Esophagus muscularis mucosa (tissue), 4 donors: ENCODE results near the gene DOCK11. TPM values are rescaled to one million over a fixed set of nuclear protein-coding genes. Genes with fewer than 3 reads are reported as not detected.
A peak's percentile ranks its signal among the peaks of the same experiment; 100 is the strongest.
"Not testable (repeated sequence)": the region's sequence is repeated elsewhere in the genome, so short reads cannot be mapped to it uniquely, and the experiment has no call there.

Experiments
- DNase-seq: peaks from one replicate; pipeline ENCODE4 v3.0.0-alpha.2; 2017; ENCODE audit errors: extremely low spot score
- H3K27ac ChIP-seq, 4 donors: fragments of 200-600 bp; sonication (generic); replicated peaks in 1 of 4; 1 replicate in 3 of 4; 2 replicates in 1 of 4; pipeline ENCODE4 v1.5.1; 2016 to 2019; ENCODE audit warnings: mild to moderate bottlenecking in 1 of 4
- H3K27me3 ChIP-seq, 4 donors: fragments of 200-600 bp; sonication (generic); one replicate each; pipeline versions ENCODE4 v1.5.1 to v1.6.0; 2016 to 2019
- H3K36me3 ChIP-seq, 4 donors: fragments of 200-600 bp; sonication (generic); one replicate each; pipeline ENCODE4 v1.5.1; 2016 to 2019
- H3K4me1 ChIP-seq, 4 donors: fragments of 200-600 bp; sonication (generic); one replicate each; pipeline ENCODE4 v1.5.1; 2016 to 2019
- H3K4me3 ChIP-seq, 4 donors: fragments of 200-600 bp; sonication (generic); 1 replicate in 2 of 4; 2 replicates in 2 of 4; pipeline ENCODE4 v1.5.1; 2016 to 2019; ENCODE audit warnings: mild to moderate bottlenecking in 4 of 4, moderate library complexity in 1 of 4
- H3K9me3 ChIP-seq, 4 donors: fragments of 200-600 bp; sonication (generic); 1 replicate in 3 of 4; 2 replicates in 1 of 4; pipeline ENCODE4 v1.5.1; 2016 to 2019
- CTCF ChIP-seq, 3 experiments: fragments of 200-600 bp in 2 of 3; fragments of 450-650 bp in 1 of 3; sonication (generic) in 2 of 3; IDR thresholded peaks; one replicate each; pipeline ENCODE4 v1.5.1; 2017 to 2019; ENCODE audit warnings: antibody characterized with exemption in 3 of 3, mild to moderate bottlenecking in 2 of 3, moderate library complexity in 1 of 3
- EP300 ChIP-seq: sonication (generic); formaldehyde crosslinking; IDR thresholded peaks from one replicate; pipeline ENCODE4 v1.6.1; 2017; ENCODE audit warnings: antibody characterized with exemption
- POLR2A ChIP-seq: fragments of 450-650 bp; IDR thresholded peaks from one replicate; pipeline ENCODE4 v1.6.1; 2017; ENCODE audit warnings: antibody characterized with exemption, moderate library complexity, mild to moderate bottlenecking, low read depth
- POLR2AphosphoS5 ChIP-seq, 2 donors: sonication (generic); formaldehyde crosslinking; IDR thresholded peaks; one replicate each; pipeline ENCODE4 v1.6.1; 2017; ENCODE audit warnings: antibody characterized with exemption in 2 of 2
- WGBS: methylation state at CpG from one replicate; pipeline ENCODE4 v1.1.5; 2018; 5-methylcytosine and 5-hydroxymethylcytosine counted together
- intact Hi-C: fragments of 100-400 bp; cut with DNase I; formaldehyde crosslinking; loops from one replicate; pipeline ENCODE4 v1.15.1; 2023
- total RNA-seq, 4 donors: library from RNA; depleted of rRNA; stranded (reverse); fragments of >200 nt; gene quantifications; one replicate each; pipeline versions ENCODE4 v1.1.0 to v1.2.1, GENCODE V29; 2016

Gene DOCK11
- total RNA-seq, 4 donors from 2014 or later, result 62.0 to 103 (median 64.7) TPM

GRCh38 chrX:118726887-118727685 is 231.5 kb downstream of the DOCK11 start, which contains the start of gene IL13RA1:
IL13RA1 (plus strand) TSS chrX:118727606; CDS start chrX:118727639, 33 bp downstream.
- Histone ChIP-seq H3K9me3 (no peaks in the 10 kb centered on the region), H3K36me3 (no peaks in the 10 kb centered on the region), H3K4me1 (peaks cover 2 to 64% (median 55%) of the 10 kb centered on the region in 4 donors), H3K27me3 (no peaks in the 10 kb centered on the region), H3K27ac (peak within 1 kb of the TSS; percentile 92 to 98 (median 96)), H3K4me3 (peak within 1 kb of the TSS; percentile 71 to 85 (median 75))
- DNase-seq, result peak; percentile 92
- WGBS, result 34% methylated on average over 30 of the region's 56 CpGs
- intact Hi-C loops, result no loop called here
- no peak for TF ChIP-seq EP300
- peak in 1 of 3 experiments; percentile 5 for TF ChIP-seq CTCF (IDR thresholded peaks at IDR 0.05)
- peak; percentile 58 to 62 for TF ChIP-seq POLR2AphosphoS5 (IDR thresholded peaks at IDR 0.05)
- no peak for TF ChIP-seq POLR2A

GRCh38 chrX:118727686-118728339 is 232.2 kb downstream of the DOCK11 start:
- WGBS, result 57% methylated on average over 49 of the region's 73 CpGs
- intact Hi-C loops, result no loop called here
- TF ChIP-seq POLR2AphosphoS5 (IDR thresholded peaks at IDR 0.05) (peak; percentile 46 to 61), POLR2A (no peak)

GRCh38 chrX:118729042-118729652 is 233.5 kb downstream of the DOCK11 start:
- TF ChIP-seq POLR2A (no peak), CTCF (IDR thresholded peaks at IDR 0.05) (no peak), EP300 (no peak), POLR2AphosphoS5 (IDR thresholded peaks at IDR 0.05) (no peak)
- no peak for DNase-seq
- Histone ChIP-seq H3K9me3 (no peaks in the 10 kb centered on the region), H3K27me3 (no peaks in the 10 kb centered on the region), H3K27ac (peak overlapping the region; percentile 92 to 98 (median 96)), H3K36me3 (no peaks in the 10 kb centered on the region), H3K4me3 (peak overlapping the region; percentile 71 to 85 (median 75)), H3K4me1 (peaks cover 2 to 65% (median 52%) of the 10 kb centered on the region in 4 donors)
- intact Hi-C loops, result no loop called here
- 78% methylated on average over 3 of the region's 3 CpGs for WGBS

More at GRCh38 chrX:118727686-118728339, 232.2 kb downstream of the DOCK11 start:
- DNase-seq, result no peak
- H3K4me1 ChIP-seq, result peaks cover 2 to 65% (median 55%) of the 10 kb centered on the region in 4 donors
- no peaks in the 10 kb centered on the region for H3K27me3 ChIP-seq
- no peaks in the 10 kb centered on the region for H3K36me3 ChIP-seq
- H3K4me3 ChIP-seq, result peak overlapping the region; percentile 71 to 85 (median 75)
- H3K9me3 ChIP-seq, result no peaks in the 10 kb centered on the region
- peak overlapping the region; percentile 92 to 98 (median 96) for H3K27ac ChIP-seq

- H3K9me3 ChIP-seq, result no peaks in the 10 kb centered on the region
- TF ChIP-seq EP300, result no peak
- TF ChIP-seq POLR2A, result no peak
- TF ChIP-seq CTCF (IDR thresholded peaks at IDR 0.05), result no peak
- TF ChIP-seq POLR2AphosphoS5 (IDR thresholded peaks at IDR 0.05), result no peak
- H3K27me3 ChIP-seq, result no peaks in the 10 kb centered on the region
- 49% methylated on average over 4 of the region's 4 CpGs for WGBS
- H3K4me3 ChIP-seq, result peak overlapping the region in 3 of 4 donors; percentile 35 to 77 (median 73)
- DNase-seq, result no peak
- intact Hi-C loops, result no loop called here
- peak overlapping the region; percentile 92 to 98 (median 96) for H3K27ac ChIP-seq
- peaks cover 2 to 50% (median 40%) of the 10 kb centered on the region in 4 donors for H3K4me1 ChIP-seq
- no peaks in the 10 kb centered on the region for H3K36me3 ChIP-seq
Measured at GRCh38 chrX:118730500-118731247, 235.1 kb downstream of the DOCK11 start.

- H3K27me3 ChIP-seq, DNase-seq, intact Hi-C loops, H3K27ac ChIP-seq, H3K9me3 ChIP-seq, H3K36me3 ChIP-seq, H3K4me3 ChIP-seq: not testable (repeated sequence)
- H3K4me1 ChIP-seq, result peaks cover 2 to 47% (median 29%) of the 10 kb centered on the region in 4 donors
- 78% methylated on average over 3 of the region's 3 CpGs for WGBS
Measured at GRCh38 chrX:118732551-118732950, 236.9 kb downstream of the DOCK11 start.
